OCI-M1 (cell line): ENCODE data around the gene NRDC.
A peak's percentile ranks its signal among the peaks of the same experiment; 100 is the strongest.

Source experiments
- DNase-seq: peaks from one replicate; lab custom pipeline; 2025; lab: John Stamatoyannopoulos, UW

The NRDC gene, protein sequence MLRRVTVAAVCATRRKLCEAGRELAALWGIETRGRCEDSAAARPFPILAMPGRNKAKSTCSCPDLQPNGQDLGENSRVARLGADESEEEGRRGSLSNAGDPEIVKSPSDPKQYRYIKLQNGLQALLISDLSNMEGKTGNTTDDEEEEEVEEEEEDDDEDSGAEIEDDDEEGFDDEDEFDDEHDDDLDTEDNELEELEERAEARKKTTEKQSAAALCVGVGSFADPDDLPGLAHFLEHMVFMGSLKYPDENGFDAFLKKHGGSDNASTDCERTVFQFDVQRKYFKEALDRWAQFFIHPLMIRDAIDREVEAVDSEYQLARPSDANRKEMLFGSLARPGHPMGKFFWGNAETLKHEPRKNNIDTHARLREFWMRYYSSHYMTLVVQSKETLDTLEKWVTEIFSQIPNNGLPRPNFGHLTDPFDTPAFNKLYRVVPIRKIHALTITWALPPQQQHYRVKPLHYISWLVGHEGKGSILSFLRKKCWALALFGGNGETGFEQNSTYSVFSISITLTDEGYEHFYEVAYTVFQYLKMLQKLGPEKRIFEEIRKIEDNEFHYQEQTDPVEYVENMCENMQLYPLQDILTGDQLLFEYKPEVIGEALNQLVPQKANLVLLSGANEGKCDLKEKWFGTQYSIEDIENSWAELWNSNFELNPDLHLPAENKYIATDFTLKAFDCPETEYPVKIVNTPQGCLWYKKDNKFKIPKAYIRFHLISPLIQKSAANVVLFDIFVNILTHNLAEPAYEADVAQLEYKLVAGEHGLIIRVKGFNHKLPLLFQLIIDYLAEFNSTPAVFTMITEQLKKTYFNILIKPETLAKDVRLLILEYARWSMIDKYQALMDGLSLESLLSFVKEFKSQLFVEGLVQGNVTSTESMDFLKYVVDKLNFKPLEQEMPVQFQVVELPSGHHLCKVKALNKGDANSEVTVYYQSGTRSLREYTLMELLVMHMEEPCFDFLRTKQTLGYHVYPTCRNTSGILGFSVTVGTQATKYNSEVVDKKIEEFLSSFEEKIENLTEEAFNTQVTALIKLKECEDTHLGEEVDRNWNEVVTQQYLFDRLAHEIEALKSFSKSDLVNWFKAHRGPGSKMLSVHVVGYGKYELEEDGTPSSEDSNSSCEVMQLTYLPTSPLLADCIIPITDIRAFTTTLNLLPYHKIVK

DNA sequence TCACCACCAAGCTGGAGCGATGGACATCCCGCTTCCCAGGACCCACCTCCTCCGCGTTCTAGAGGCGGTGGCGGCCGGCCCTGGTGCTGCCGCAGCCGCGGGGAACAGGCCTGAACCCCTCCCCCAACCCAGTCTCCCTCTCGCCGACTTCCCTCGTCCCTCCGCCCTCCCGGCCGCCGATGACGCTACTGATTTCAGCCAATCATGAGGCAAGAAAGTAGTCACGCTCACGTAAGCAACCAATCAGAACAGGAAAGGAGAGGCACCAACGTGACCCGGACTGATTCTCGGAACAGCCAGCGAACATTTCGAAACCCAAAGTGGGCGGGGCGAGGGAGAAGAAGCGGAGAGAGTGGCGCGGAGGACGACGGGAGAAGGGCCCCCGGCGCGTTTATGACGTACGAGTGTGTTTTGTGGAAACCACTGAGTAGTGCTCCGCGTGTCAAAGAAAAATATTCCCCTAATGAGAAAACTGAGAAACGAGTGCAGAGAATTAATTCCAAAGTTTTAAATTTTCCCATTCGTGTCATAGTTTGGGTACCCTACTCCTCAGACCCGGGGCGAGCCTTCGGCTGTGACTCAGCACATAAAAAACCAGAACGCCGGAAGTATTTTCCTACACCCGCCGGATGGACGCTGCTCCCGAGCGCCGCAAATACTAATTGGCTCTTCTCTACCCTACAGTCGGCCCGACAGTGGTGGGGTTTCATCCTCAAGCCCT, at the start of gene NRDC:
Gene NRDC, minus strand, starts transcription at position 112 of the 721 bp plus-strand sequence. CDS start 112 bp downstream, outside the sequence.
- peak; percentile 100 for DNase-seq

DNA sequence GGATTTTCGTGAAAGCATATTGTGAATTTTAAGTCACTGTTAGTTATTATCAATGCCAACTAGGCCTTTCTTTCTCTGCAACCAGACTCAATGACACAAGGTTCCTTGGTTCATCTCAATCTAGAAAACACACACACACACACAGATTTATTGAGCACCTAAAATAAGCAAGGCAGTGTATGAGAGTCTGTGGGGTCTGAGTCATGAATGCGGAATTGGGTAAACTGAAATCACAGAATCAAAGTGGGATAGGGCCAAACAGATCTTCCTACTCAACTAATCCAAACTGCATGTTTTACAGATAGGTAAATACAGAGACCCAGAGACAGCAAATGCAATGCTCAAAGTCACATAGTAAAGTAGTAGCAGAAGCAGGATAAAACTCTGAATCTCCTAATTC, 48.5 kb upstream of the NRDC start:
- no peak for DNase-seq

DNA sequence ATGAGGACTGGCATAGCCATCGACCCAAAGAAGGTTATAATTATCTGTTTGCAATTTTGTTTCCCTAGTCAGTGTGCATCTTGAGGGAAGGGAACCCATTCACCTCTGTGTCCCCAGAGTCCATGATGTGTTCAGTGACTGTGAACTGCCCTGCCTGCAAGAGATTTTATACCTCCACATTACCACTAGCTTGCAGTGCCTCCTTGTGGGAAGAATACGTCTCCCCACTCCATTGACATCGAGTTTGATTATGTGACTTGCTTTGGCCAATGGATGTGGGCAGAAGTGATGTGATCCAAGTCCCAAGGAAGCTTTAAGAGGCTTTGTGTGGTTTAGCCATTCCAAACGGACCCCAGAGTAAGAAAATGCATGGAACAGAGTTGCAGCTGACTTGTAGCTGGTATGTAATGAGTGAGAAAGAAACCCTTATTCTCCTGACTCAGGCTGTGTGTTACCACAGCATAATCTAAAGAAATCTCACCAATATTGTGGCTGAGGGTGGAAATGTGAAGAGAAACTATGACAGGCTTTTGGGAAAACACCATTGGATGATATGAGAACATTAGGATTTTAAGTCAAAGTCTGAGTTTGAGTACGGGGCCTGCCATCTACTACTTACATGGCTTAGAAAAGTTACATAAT, 47.8 kb upstream of the NRDC start:
- DNase-seq: peak; percentile 39

DNA sequence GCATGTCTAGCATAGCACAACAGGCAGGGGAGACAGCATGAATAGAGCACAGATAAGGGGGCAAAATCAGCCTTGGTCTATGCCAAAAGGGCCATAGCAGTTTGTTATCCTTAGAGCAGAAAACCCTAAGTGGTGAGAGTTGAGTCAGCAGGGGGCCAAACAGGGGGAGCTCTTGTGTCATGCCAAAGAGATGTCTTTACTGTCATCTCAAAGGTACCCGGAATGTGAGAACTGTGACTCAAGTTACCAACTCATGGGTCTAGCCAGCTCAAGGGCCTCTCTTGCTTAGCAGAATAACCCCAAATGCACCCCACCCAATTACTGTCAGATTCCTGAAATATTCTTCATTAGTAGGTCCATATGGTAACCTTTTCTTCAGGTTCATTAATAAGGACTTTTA, 45.9 kb upstream of the NRDC start:
- no peak for DNase-seq

DNA sequence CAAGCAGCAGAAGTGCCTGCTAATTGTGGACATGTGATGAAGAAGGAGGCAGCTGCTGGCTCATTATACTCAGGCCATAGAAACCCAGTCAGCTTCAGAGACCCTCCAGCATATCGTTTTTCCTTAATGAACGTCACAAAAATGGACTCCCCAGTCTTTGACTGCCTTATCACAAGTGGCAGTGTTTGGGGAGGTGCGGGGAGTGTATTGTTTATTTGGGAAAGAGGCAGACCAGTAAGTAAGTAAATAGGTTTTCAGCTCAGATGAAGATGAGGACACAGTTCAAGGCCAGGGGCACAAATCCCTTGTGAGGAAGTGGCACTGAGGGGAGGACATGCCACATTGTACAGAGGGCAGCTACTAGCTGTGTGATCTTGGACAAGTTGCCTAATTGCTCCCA, 43.5 kb upstream of the NRDC start:
- no peak for DNase-seq

DNA sequence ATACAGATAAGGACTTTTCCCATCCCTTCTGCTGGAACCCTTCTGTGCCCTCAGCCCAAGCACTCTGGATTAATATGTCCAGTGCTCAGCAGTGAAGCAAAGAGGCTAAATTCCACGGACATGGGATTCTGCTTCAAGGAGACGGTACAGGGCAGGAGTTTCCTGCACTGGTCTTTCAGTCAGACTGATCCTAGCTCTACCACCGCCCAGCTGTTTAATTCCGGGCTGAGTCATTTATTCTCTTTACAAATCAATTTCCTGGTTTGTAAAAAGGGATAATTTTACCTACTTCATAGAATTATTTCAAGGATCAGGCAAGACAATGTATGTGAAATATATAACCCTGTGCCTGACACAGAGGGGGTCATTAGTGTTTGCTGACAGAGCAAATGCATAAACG, 41.6 kb upstream of the NRDC start:
- no peak for DNase-seq

DNA sequence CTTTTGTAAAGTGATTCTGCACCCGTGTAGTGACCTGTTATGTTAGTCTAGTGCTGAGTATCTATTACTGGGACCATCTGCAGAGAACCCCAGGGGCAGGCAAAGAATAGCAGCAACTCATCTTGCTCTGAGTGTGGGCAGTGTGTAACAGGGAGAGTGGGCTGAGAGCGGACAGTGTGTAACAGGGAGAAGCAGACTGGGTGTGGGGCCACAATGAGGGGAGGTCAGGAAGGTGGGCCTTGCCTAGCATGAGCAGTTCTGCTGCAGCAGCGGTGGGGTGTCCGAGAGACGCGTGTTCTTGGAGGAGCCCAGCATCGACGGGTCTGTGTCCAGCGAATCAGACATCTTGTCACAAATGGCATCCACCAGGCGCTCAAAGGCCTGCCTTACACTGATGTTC, 41.2 kb upstream of the NRDC start:
- DNase-seq: no peak

DNA sequence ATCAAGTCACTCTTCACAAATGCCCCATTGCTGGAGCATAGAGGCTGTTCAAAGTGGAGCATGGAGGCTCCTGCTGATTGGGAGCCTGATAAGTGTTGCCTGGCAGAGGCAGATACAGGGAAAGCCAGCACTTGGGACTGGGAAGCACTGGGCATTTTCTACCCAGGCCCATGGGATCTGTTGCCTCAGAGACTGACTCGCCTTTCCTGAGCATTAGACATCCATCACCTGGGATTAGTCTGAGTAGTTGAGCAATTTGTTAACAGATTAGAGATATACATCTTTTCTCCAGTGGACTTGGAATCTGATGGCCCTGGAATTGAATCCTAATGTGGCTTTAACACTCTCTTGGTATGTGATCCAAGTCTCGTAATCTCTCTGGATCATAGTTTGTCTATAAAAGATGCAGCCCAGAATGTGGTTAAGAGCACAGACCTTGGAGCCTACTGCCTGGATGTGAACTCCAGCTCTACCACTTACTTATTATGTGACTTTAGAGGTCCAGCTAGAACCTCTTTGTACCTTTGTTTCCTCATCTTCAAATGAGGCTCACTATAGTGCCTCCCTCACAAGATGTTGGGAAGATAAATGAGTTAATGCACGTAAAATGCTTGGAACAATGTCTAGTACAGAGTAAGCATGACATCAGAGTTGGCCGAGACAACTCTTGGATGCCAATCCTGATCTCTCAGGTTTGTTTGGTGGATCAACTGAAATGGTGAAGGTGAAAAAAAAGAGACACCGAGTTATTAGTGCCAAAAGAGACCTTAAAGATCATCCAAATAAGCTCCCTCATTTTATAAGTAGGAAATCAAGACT, 38.3 kb upstream of the NRDC start:
- DNase-seq: no peak

DNA sequence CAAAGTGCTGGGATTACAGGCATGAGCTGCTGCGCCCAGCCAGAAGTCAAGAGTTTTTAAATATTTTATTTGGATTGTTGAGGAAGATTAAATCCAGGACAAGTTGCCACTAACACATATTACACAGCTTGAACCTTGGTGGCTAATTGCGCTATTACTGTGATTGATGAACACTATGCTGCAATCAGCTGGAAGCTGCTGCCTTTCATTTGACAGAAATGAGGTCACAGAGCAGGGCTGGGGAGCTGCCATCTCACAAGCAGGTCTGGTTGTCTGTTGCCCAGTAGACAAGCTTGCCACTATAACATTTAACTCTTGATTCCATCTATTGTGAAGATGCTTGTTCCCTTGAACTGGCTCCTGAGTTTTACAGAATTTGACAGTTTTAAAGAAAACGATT, 37.4 kb upstream of the NRDC start:
- DNase-seq: no peak

DNA sequence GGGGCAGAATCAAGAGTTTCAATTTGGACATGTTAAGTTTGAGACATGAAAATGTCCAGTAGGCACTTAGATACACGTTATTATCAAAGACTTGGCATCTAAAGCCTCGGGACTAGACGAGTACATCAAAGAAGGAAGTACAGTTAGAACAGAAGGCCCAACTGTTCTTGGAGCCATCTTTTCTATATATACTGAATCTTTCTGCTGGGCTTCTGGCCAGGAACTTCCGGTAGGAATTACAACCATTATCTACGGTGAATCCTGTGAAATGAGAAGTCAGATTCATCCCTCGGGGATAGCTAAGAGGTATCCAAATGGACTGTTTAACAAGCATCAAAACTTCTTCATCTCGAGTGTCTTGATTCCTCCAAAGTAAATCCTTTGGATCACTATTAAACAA, 34.4 kb upstream of the NRDC start:
- DNase-seq: no peak

DNA sequence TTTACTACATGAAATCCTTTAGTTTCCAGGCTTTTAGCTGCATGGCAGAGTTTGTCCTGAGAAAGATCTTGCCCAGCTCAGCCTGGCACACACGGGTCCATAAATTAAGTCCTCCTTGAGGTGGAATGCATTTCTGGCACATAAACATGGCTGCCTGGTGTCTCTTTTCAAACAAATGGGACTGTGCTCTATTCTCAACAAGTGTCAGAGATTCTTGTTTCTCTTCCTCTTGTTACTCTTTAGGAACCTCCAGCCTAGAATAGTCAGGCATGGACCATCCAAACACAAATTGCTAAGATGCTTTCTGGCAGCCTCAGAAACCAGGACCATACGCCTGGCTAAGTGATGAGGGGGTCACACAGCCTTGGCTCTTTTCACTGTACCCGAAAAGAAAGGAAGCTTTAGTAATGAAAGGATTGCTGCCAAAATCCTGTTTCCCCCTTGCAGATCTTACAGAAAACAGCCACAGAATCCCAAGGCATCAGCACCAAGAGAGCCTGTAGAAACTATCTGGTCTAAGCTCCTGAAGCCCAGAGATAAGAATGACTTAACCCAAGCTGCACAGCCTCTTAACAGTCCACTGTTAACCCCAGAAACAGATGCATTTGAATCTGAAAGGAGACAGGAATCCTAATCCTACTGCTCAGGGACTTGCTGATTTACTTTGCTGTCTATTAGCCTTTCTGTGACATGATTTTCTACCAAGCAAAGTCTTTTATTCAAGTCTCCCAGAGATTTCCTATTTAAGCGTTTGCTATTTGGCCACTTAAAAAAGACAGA, 31.9 kb upstream of the NRDC start:
- DNase-seq: no peak

DNA sequence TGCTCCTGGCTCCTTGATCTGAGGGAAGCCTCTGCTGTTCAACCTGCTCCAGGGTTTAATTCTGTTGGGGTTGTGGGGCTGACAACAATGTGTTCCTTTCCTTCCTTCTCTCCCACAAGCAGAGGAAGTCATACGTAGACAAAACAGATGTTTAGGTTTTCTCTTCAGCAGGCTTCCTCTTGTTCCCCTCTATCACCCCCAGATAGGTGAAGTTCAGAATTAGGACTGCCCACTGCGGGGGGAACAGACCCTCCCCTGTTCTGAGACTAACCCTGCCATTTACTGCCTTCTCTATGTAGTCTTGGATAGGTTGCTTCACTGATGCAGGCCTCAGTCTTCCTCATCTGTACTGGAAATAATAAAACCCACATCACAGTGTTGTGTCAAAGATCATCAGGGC, 30.0 kb upstream of the NRDC start:
- no peak for DNase-seq

DNA sequence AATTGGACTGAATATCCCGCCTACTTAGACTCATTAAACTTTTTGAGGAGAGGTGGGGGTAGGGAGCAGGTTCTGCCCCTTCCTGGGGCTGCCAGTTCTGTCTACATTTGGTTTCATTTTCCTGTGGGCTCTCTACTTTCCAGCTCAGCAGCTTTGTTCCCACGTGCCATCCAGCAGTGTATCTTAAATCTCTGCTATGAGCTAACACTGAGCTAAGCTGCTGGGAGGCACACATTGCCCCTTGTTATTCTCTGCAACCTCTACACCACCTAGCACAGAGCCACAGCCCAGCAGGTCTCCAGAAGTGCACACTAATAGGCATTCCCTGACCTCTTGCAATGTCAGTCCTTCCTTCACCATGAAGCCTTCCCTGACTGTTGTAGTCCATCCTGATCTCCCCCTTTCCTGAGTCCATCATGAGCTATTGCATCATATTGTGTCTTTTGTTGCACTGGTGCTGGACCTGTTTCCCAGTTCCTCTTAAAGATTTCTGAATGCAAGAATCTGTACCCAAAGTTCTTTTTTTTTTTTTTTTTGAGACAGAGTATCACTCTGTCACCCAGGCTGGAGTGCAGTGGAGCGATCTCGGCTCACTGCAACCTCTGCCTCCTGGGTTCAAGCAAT, 28.7 kb upstream of the NRDC start:
- DNase-seq: peak; percentile 57

DNA sequence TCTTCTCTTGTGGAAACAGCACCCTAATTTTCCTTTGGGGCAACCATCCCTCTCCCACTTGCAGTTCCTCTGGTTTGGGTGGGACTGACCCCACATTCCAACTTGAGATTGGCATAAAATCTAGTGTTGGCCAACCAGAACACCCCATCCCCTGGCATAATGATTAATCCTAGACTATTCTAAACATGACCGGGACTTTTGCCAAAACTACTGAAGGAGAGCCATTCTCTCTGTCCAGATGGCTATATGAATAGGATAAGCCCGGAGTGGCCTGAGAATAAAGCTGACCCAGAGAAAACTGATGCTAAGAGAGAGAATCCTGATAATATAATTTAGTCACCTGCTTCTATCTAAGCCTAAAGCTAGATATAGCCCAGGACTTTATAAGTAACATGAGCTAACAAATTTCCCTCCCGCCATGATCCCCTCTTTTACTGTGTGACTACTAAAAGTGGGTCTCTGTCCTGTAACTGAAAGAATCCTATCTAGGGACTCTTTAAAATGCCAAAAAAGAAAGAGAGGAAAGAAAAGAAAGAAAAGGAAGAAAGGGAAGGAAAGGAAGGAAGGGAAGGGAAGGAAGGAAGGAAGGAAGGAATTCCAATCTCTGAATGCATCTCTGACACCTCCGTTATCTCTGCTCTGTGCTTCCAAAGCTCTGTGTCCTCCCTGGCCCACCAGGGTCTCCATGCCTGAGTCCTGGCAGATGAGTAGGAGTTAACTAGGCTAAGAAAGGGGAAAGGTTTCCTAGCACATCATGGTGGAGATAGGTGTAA, 28.0 kb upstream of the NRDC start:
- DNase-seq: no peak

DNA sequence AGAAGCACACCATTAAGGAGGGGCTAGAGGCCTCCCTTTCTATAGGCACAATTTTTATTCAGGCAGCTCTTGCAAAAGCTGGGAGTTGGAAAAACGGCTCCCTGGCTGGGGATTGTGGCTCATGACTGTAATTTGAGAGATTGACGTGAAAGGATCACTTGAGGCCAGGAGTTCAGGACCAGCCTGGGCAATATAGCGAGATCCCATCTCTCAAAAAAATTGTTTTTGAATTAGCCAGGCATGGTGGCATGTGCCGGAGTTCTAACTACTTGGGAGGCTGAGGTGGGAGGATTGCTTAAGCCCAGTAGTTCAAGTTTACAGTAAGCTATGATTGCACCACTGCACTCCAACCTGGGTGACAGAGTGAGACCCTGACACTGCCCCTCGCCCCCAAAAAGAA, 23.9 kb upstream of the NRDC start:
- DNase-seq: no peak

DNA sequence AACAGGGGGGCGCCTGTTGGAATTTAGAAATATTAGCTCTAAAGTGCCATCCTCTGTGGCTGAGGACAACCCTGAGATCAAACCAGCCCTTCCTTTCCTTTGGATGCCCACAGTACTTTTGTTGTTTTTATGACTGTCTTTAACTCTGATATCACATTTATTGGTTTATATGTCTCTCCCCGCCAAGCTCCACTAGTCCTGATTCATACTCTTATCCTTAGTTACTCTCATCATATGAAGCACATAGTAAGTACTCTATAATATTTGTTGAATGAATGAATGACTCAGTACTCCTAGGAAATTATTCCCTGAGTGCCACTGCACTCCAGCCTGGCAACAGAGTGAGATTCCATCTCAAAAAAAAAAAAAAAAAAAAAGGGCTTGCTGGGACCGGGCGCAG, 22.6 kb upstream of the NRDC start:
- DNase-seq: no peak

DNA sequence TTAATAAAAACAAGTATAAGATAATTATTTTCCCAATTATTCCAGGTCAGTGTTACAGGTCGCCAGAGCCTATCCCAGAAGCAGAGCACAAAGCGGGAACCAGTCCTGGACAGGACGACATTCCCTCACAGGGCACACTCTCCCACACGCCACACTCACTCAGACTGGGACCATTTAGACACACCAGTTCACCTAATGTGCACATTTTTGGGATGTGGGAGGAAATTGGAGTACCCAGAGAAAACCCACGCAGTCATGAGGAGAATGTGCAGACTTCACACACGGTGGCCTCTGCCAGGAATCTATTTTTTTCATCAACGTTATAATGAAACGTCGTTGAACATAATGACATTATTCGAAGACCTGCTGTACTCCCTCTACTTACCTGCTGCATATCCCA, 20.5 kb upstream of the NRDC start:
- no peak for DNase-seq

DNA sequence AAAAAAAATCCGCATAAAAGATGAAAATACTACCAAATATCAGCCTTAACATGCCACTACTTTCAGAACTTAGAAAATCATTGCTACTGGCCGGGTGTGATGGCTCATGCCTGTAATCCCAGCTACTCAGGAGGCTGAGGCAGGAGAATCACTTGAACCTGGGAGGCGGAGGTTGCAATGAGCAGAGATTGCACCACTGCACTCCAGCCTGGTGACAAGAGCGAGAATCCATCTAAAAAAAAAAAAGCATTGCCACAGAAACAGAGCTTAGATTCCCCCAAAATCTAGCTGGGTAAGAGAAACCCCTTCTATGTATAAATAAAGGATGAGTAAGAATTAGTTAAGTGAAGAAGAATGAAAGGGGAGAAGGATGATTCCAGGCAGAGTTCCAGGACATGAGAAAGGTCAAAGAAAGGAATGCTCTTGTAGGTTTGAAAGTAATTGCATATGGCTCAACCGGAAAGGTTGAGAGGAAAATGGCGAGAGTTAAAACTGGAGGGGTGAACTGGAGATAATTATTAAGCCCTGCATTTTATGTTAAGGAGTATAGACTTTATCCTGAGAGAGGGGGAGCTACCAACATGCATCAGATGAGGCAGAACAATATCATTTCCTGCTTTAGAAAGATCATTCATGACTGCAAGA, 19.7 kb upstream of the NRDC start:
- no peak for DNase-seq
